HG03558 (cell line): Measurements from ENCODE around the gene OXT.

Source experiments
- ATAC-seq: cut with Tn5 transposase; IDR thresholded peaks from one replicate; pipeline ENCODE4 v1.9.1; 2021; ENCODE audit warnings: moderate number of reproducible peaks; ENCODE audit not compliant: unreplicated experiment; ENCODE audit errors: extremely low read depth

OXT gene

DNA sequence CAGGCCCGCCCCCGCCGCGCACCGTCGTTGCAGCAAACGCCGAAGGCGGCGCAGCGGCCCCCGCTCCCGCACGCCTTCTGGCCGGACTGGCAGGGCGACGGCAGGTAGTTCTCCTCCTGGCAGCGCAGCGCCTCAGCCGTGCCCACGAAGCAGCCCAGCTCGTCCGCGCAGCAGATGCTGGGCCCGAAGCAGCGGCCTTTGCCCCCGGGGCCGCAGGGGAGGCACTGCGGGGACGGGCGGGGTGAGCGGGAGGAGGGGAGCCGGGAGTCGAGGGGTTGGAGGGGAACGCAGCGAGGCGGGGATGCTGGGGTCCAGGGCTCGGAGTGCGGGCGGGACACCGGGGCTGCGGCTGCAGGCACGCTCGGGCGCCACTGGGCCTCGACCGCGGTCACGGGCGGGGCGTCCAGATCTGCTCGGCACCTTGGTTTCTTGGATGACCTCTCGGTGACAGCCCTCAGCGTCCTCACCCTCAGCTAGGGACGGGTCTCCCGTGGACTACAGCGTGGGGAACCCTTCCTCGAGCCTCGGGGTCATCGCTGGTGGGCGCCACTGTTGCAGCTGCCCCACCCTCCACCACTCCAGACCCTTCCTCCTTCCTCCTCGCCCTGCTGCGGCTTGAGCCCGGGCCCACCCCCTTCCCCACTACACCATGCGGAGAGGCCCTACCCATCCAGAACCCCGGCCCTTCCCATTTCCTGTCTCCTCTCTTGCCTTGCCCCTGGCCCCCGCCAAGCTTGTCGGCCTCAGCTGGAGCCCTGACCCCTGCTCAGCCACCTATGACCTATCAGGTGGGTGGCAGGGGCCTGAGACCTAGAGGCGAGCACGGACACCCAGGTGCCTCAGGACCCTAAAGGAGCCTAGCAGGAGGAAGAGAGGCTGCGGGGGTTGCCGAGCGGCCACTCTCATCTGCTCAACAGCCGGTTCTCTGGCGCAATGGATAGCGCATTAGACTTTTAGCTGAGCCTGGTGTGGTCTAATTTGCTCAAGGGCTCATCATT, 11.8 kb downstream of the OXT start:
- ATAC-seq = no peak

DNA sequence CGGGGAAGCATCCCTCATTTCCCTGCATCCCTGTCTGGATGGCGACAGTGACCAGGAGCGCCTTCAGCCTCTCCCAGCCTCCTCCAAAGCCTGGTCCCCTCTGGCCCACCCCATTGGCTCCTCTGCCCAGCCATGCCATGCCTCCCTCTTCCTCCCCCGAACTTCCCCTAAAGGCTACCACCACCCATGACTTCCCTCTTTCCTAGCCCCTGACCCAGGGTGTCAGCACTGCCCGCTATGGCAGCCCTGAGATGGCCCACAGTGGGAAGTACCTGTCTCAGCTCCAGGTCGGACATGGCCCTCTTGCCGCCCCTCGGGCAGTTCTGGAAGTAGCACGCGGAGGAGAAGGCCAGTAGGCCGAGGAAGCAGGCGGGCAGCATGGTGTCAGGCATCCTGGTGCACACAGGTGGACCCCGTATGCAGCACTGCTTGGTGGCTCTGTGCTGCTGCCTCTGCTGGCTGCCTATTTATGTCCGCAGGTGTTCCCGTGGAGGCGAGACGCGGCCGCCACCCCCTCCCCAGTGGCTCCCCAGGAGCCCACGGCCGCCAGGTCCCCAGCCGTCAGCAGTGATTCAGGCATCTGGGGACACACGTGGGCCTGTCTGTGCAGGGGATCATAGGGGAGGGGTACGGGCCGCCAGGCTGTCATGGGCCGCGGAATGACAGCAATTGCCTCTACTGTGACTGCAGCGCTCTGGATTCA, 13.0 kb downstream of the OXT start, which contains the start of gene AVP:
AVP (minus strand) TSS at position 442 of the 703 bp plus-strand sequence; CDS start at position 392, 50 bp downstream.
- no peak for ATAC-seq

DNA sequence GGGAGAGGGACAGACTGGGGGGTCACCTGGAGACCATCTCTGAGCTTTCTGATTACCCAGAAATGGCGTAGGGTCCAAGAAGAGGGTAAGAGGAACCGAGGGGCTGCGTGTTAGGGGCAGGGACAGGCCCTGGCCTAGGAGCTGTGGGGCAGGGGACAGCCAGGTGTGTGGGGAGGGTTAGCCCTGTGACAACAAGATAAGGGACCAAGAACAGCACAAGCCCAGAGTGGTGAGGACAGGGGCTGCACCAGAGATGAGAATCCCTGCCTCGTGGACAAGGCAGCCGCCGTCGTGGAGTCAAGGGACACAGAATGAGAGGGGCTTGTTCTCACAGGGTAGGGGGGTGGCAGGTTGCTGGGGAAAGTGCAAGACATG, 13.6 kb downstream of the OXT start:
- no peak for ATAC-seq

- ATAC-seq = no peak
These were observed 14.2 kb downstream of the OXT start for GRCh38 chr20:3085571-3086072.

GRCh38 chr20:3088031-3088430, 16.6 kb downstream of the OXT start:
- ATAC-seq = no peak

GRCh38 chr20:3090565-3090964, 19.1 kb downstream of the OXT start:
- no peak for ATAC-seq

- ATAC-seq = no peak
These were observed 21.4 kb downstream of the OXT start for GRCh38 chr20:3092611-3093379.

GRCh38 chr20:3093861-3094361, 22.5 kb downstream of the OXT start:
- no peak for ATAC-seq

DNA sequence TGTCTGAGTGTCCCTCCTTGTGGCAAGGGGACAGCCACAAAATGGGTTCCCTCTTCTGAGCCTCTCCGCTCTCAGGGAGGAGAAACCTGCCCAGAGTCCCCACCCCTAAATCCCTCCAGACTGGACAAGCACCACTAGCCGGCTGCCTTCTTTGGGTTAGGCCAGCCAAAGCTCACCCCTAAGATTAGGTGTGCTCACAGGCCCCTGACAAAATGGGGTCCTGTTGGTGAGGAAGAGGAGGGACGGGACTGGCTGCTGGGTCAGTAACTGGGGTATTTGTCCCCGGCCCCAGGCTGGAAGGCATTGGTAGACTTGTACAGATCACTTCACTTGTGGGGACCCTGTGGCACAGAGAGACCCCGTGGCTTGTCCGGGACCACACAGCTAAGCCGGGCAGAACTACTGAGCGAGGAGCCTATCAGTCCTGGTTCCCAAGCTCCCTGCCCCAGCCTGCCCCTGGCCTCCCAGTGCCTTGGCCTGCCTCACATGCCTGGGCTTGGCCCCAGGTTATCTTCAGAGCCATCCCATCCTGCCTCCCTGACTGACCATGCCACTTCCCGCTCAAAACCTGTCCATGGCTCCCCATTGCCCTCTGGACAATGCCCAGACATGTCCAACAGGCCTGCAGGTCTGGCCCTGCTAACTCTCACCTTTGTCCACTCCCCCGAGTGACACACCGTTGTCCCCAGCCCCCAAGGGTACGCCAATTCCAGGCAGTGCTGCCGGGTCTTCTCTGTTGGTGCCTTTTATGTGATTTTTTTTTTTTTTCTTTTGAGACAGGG, 23.6 kb downstream of the OXT start:
- no peak for ATAC-seq

DNA sequence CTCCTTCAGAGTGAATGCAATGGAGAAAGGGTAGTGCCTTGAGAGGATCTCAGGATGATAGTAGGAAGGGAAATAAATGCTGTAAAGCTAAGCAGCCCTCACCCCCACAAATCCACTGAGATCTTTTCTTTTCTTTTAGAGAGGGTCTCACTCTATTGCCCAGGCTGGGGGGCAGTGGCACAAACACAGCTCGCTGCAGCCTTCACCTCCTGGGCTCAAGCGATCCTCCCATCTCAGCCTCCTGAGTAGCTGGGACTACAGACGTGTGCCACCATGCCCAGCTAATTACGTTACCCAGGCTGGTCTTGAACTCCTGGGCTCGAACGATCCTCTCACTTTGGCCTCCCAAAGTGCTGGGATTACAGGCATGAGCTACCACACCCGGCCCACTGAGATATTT, 29.1 kb downstream of the OXT start:
- ATAC-seq = no peak

DNA sequence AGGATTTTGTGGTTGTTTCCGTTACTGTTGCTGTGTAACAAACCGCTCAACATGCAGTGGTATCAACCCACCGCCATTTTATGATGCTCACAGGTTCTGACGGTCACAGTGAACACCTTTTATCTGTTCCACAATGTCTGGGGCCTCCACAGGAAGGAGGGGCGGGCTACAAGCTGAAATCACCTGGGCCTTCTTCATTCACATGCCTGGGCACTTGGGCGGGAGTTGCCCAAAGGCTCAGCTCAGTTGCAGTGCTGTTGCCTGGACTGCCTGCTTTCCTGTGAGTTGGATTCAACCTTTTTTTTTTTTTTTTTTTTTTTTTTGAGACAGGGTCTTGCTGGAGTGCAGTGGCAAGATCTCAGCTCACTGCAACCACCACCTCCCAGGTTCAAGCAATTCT, 29.8 kb downstream of the OXT start:
- ATAC-seq = no peak

DNA sequence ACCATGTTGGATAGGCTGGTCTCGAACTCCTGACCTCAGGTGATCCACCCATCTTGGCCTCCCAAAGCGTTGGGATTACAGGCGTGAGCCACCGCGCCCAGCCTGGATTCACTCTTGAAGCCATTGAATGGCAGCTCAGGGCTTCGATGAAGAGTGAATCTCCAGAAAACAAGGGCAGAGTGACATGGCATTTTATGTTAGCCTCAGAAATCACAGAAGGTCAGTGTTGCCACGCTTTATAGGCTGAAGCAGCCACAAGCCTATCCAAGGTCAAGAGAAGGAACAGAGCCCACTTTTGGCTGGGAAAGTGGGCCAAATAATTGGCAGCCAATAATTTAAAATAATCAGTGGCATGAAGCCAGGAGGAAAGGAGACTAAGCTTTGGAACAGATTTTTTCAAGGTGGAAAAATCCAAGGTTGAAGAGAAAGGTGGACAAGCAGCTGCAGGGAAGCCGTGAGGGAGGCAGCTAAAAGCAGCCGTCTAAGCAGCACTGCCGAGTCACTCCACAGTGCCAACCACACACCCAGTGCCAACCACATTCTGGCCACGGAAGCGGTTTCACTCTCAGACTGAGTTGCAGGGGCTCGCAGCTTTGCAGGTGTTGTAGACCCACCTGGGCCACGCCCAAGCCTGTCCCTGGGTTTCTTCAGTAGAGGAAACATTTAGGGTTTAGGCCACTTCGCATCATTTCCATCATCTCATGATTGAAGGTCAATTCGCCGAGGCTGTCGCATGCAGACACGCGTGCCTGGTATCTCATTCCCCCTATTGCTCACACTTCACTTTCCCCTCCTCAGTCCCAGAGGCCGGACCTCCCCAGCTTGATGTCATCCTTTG, 30.5 kb downstream of the OXT start:
- no peak for ATAC-seq

- no peak for ATAC-seq
These were observed 31.4 kb downstream of the OXT start for GRCh38 chr20:3102575-3103368.

- ATAC-seq = no peak
These were observed 32.1 kb downstream of the OXT start for GRCh38 chr20:3103369-3104032.

DNA sequence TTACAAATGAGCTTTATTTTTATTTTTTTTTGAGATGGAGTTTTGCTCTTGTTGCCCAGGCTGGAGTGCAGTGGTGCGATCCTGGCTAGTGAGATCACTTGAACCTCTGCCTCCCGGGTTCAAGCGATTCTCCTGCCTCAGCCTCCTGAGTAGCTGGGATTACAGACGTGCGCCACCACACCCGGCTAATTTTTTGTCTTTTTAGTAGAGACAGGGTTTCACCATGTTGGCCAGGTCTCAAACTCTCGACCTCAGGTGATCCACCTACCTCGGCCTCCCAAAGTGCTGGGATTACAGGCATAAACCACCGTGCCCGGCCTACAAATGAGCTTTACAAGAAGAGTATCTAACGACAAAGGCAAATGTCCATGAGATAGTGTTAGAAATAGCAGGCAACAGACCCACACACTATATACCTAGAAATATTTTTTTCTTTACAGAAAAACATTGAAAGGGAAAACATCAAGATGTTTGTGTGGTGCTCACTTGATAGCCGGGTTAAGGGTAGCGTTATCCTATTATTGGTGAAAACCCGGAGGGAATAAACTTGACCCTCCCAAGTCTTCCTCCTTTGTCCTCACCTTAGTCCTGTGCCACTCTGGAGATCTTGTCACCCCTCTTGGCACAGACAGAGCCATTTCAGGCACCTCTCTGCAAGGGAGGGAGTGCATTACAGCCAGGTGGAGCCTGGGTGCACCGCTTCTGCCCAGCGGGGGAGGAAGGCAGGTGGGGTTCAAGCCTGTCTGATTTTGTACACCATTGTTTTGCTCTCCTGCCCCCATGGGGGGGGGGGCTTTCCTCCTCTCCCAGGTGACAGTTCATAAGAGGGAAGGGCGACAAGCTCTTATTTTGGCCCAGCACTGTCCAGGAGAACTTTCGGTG, 34.1 kb downstream of the OXT start:
- ATAC-seq = no peak

DNA sequence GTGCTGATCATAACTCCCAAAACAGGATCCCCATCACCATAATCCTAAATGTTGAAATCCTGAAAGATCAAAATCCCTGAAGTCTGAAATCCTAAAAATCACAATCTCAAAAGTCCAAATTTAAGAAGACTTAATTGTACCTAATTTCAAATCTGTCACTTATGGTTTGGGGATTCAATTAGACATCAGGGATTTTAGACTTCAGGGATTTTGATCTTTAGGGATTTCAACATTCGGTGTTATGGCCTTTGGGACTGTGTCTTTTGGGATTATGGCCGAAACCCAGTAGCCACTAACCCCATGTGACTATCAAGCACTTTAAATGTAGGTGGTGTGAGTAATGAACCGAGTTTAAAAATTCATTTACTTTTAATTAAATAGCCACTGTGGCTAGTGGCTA, 34.8 kb downstream of the OXT start:
- no peak for ATAC-seq
